HCT116 (cell line): ENCODE measurements around the gene GNA12.

Source experiments
- CBX3 ChIP-seq: IDR thresholded peaks from 2 replicates; pipeline ENCODE4 v1.6.1; 2012; ENCODE audit warnings: low read depth
- CTCF ChIP-seq, 3 experiments: fragments of 200-600 bp in 1 of 3; sonication (generic) in 1 of 3; IDR thresholded peaks in 2 of 3; conservative IDR thresholded peaks in 1 of 3; 2 replicates each; pipeline ENCODE4 v1.5.1; 2012 to 2017; ENCODE audit warnings: low read depth in 2 of 3, low read length in 2 of 3, antibody characterized with exemption in 1 of 3, borderline replicate concordance in 1 of 3, control low read depth in 1 of 3, mild to moderate bottlenecking in 1 of 3, mixed read lengths in 1 of 3, mixed run types in 1 of 3, moderate library complexity in 1 of 3; ENCODE audit not compliant: insufficient read depth in 1 of 3
- ELF1 ChIP-seq: IDR thresholded peaks from 2 replicates; pipeline ENCODE4 v1.6.1; 2012; ENCODE audit warnings: low read depth, borderline replicate concordance
- EZH2 ChIP-seq: fragments of 200-600 bp; sonication (generic); IDR thresholded peaks from 2 replicates; pipeline ENCODE4 v1.6.1; 2017; ENCODE audit warnings: antibody characterized with exemption, mixed run types
- EZH2phosphoT487 ChIP-seq: fragments of 200-600 bp; IDR thresholded peaks from 2 replicates; pipeline ENCODE4 v1.6.1; 2018; ENCODE audit warnings: antibody characterized with exemption, borderline replicate concordance
- POLR2A ChIP-seq: IDR thresholded peaks from 2 replicates; pipeline ENCODE4 v1.7.0; 2011; ENCODE audit warnings: borderline replicate concordance; ENCODE audit not compliant: insufficient read depth, insufficient read length; ENCODE audit errors: extremely low read depth
- POLR2AphosphoS5 ChIP-seq: IDR thresholded peaks from 2 replicates; pipeline ENCODE4 v1.6.1; 2011; ENCODE audit warnings: mild to moderate bottlenecking, low read depth, low read length, moderate library complexity

- TF ChIP-seq CBX3 (no peak), CTCF (IDR thresholded peaks at IDR 0.05 in 2 of 3, conservative IDR thresholded peaks at IDR 0.05 in 1 of 3; ENCODE audit: borderline replicate concordance in 1 of 3, insufficient read depth in 1 of 3, low read depth in 2 of 3, low read length in 2 of 3) (no peak), POLR2AphosphoS5 (no peak), EZH2phosphoT487 (no peak), EZH2 (no peak), POLR2A (no peak), ELF1 (no peak)
Observed at GRCh38 chr7:2882111-2882510, 38.0 kb upstream of the GNA12 start.
